ENCODE measurements around the gene PNPLA5. TPM values are rescaled to one million over a fixed set of nuclear protein-coding genes. Genes with fewer than 3 reads are reported as not detected.

PNPLA5 gene, protein sequence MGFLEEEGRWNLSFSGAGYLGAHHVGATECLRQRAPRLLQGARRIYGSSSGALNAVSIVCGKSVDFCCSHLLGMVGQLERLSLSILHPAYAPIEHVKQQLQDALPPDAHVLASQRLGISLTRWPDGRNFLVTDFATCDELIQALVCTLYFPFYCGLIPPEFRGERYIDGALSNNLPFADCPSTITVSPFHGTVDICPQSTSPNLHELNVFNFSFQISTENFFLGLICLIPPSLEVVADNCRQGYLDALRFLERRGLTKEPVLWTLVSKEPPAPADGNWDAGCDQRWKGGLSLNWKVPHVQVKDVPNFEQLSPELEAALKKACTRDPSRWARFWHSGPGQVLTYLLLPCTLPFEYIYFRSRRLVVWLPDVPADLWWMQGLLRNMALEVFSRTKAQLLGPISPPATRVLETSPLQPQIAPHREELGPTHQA
- not detected for total RNA-seq (2013)
- polyA plus RNA-seq, result not detected
- polyA minus RNA-seq, result not detected in 2 replicates
- total RNA-seq, result 0 to 0.15 (median 0) reads per million in 11 experiments

DNA sequence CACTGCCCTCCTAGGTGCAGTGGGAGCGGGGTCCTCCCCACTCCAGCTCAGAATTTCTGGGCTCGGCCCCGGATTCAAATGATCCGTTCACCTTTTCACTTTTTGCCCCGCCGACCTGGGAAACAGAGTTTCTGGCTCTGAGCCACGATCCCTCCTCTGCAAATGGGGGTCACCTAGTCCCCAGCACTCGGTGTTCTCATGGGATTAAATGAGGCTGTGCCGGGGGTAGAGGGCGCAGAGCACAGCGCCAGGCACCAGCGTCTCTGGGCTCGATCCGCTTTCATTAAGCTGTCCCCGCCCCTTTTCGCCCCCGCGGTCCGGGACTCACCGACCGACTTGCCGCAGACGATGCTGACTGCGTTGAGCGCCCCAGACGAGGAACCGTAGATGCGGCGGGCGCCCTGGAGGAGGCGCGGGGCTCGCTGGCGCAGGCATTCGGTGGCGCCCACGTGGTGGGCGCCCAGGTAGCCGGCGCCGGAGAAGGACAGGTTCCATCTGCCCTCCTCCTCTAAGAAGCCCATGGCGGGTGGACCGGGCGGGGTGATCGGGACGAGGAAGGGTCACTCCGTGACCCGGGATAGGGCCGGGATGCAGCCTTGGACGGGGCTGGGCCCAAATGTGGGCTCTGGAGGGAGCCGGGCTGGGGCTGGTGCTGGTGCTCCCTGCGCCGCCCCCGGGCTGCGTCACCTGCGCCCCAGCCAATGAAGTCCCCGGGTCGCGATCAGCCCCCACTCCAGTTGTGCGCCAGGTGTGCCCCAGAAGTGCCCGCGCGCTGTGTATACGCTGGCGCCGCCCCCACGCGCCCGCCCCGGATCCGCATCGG, at the start of gene PNPLA5:
TSS of gene PNPLA5 (minus strand) at position 654 of the 823 bp plus-strand sequence. CDS start at position 521, 133 bp downstream.
- no peak within 1 kb of the TSS for H3K4me2 ChIP-seq (replicated peaks; ENCODE audit: extremely low read depth, low read length, poor library complexity, severe bottlenecking)
- 4% methylated on average over 72 of the region's 72 CpGs for WGBS (ENCODE audit: insufficient coverage)

More for the DNA sequence above, at the start of gene PNPLA5:
- H3K79me2 ChIP-seq (ENCODE audit: insufficient read depth, low read length), result no peaks in the 10 kb centered on the region
- H3K4me1 ChIP-seq (ENCODE audit: control insufficient read depth in 1 of 2, insufficient read depth in 2 of 2, low read length in 2 of 2), result no peaks in the 10 kb centered on the region
- Mint-ChIP-seq H3K27me3 (ENCODE audit: low read depth in 3 of 3) (peaks cover 40 to 58% (median 43%) of the 10 kb centered on the region in 3 donors), H3K27ac (no peak within 1 kb of the TSS), H3K9me3 (peaks cover 0 to 3% (median 0%) of the 10 kb centered on the region in 7 donors), H3K4me3 (peak within 1 kb of the TSS in 1 of 2 donors; percentile 63), H3K36me3 (no peaks in the 10 kb centered on the region), H3K4me1 (no peaks in the 10 kb centered on the region)
- H3K4me3 ChIP-seq (replicated peaks in 1 of 3; ENCODE audit: low read depth in 2 of 3, low read length in 3 of 3), result no peak within 1 kb of the TSS
- H4K20me1 ChIP-seq (ENCODE audit: insufficient read depth, low read length), result no peaks in the 10 kb centered on the region
- DNase-seq, result no peak
- H3K9ac ChIP-seq (ENCODE audit: insufficient read depth, low read length, poor library complexity, severe bottlenecking), result no peak within 1 kb of the TSS
- peaks cover 4 to 35% of the 10 kb centered on the region in 2 donors for H3K27me3 ChIP-seq (ENCODE audit: control insufficient read depth in 2 of 2, insufficient read depth in 2 of 2, low read length in 2 of 2)
- TF ChIP-seq, protein P1, sequence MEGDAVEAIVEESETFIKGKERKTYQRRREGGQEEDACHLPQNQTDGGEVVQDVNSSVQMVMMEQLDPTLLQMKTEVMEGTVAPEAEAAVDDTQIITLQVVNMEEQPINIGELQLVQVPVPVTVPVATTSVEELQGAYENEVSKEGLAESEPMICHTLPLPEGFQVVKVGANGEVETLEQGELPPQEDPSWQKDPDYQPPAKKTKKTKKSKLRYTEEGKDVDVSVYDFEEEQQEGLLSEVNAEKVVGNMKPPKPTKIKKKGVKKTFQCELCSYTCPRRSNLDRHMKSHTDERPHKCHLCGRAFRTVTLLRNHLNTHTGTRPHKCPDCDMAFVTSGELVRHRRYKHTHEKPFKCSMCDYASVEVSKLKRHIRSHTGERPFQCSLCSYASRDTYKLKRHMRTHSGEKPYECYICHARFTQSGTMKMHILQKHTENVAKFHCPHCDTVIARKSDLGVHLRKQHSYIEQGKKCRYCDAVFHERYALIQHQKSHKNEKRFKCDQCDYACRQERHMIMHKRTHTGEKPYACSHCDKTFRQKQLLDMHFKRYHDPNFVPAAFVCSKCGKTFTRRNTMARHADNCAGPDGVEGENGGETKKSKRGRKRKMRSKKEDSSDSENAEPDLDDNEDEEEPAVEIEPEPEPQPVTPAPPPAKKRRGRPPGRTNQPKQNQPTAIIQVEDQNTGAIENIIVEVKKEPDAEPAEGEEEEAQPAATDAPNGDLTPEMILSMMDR (IDR thresholded peaks at IDR 0.05), result no peak
- intact Hi-C loops (cut with micrococcal nuclease), result no loop called here
- no peaks in the 10 kb centered on the region for H3K36me3 ChIP-seq (replicated peaks in 1 of 2; ENCODE audit: control insufficient read depth in 1 of 2, insufficient read depth in 2 of 2, low read length in 2 of 2)
- H3K27ac ChIP-seq (ENCODE audit: low read depth in 1 of 2, low read length in 2 of 2), result no peak within 1 kb of the TSS
- no peak within 1 kb of the TSS for H2AFZ ChIP-seq (ENCODE audit: insufficient read depth, low read depth, low read length, poor library complexity, severe bottlenecking)
- no peaks in the 10 kb centered on the region for H3K9me3 ChIP-seq (replicated peaks in 1 of 2; ENCODE audit: control insufficient read depth in 1 of 2, insufficient read depth in 1 of 2, low read length in 2 of 2)

Measured in CD14-positive monocyte (primary cell).